DMS79 treated with DMSO at 0.1 percent for 48 hours (cell line): Measurements from ENCODE around the gene CTNNAL1.
"Not testable (repeated sequence)": the region's sequence is repeated elsewhere in the genome, so short reads cannot be mapped to it uniquely, and the experiment has no call there.

Source experiments
- DNase-seq: peaks from one replicate; lab custom pipeline; 2025; lab: John Stamatoyannopoulos, UW

CTNNAL1 gene

GRCh38 chr9:108933231-108933717 is 80.0 kb downstream of the CTNNAL1 start:
- peak; percentile 20 for DNase-seq

GRCh38 chr9:108928386-108928785 is 84.9 kb downstream of the CTNNAL1 start:
- DNase-seq, result no peak

GRCh38 chr9:108924466-108924865 is 88.8 kb downstream of the CTNNAL1 start:
- DNase-seq, result no peak

- no peak for DNase-seq
Measured at GRCh38 chr9:108921200-108921599, 92.1 kb downstream of the CTNNAL1 start.

GRCh38 chr9:108920401-108920800 is 92.9 kb downstream of the CTNNAL1 start:
- not testable (repeated sequence) for DNase-seq

GRCh38 chr9:108919517-108919916 is 93.8 kb downstream of the CTNNAL1 start:
- no peak for DNase-seq

GRCh38 chr9:108913391-108913790 is 99.9 kb downstream of the CTNNAL1 start:
- DNase-seq, result no peak

- DNase-seq, result no peak
Measured at GRCh38 chr9:108911820-108912219, 101.5 kb downstream of the CTNNAL1 start.

- DNase-seq, result no peak
Measured at GRCh38 chr9:108910914-108911313, 102.4 kb downstream of the CTNNAL1 start.

- DNase-seq, result no peak
Measured at GRCh38 chr9:108910402-108910801, 102.9 kb downstream of the CTNNAL1 start.

- no peak for DNase-seq
Measured at GRCh38 chr9:108905494-108905893, 107.8 kb downstream of the CTNNAL1 start.

GRCh38 chr9:108904161-108904560 is 109.1 kb downstream of the CTNNAL1 start:
- no peak for DNase-seq

GRCh38 chr9:108903420-108904103 is 109.7 kb downstream of the CTNNAL1 start:
- no peak for DNase-seq

- DNase-seq, result no peak
Measured at GRCh38 chr9:108900176-108900575, 113.1 kb downstream of the CTNNAL1 start.

GRCh38 chr9:108899023-108899695 is 114.1 kb downstream of the CTNNAL1 start:
- DNase-seq, result not testable (repeated sequence)

- DNase-seq, result no peak
Measured at GRCh38 chr9:108897324-108898096, 115.8 kb downstream of the CTNNAL1 start.

GRCh38 chr9:108894225-108894997 is 118.9 kb downstream of the CTNNAL1 start:
- DNase-seq, result no peak
